HCT116 (cell line): Measurements from ENCODE around the gene ARID1A.

Source experiments
- CTCF ChIP-seq, 3 experiments: fragments of 200-600 bp in 1 of 3; sonication (generic) in 1 of 3; IDR thresholded peaks in 2 of 3; conservative IDR thresholded peaks in 1 of 3; 2 replicates each; pipeline ENCODE4 v1.5.1; 2012 to 2017; ENCODE audit warnings: low read depth in 2 of 3, low read length in 2 of 3, antibody characterized with exemption in 1 of 3, borderline replicate concordance in 1 of 3, control low read depth in 1 of 3, mild to moderate bottlenecking in 1 of 3, mixed read lengths in 1 of 3, mixed run types in 1 of 3, moderate library complexity in 1 of 3; ENCODE audit not compliant: insufficient read depth in 1 of 3
- EZH2 ChIP-seq: fragments of 200-600 bp; sonication (generic); IDR thresholded peaks from 2 replicates; pipeline ENCODE4 v1.6.1; 2017; ENCODE audit warnings: antibody characterized with exemption, mixed run types
- MAX ChIP-seq: IDR thresholded peaks from 2 replicates; pipeline ENCODE4 v1.6.1; 2012
- POLR2A ChIP-seq: IDR thresholded peaks from 2 replicates; pipeline ENCODE4 v1.7.0; 2011; ENCODE audit warnings: borderline replicate concordance; ENCODE audit not compliant: insufficient read depth, insufficient read length; ENCODE audit errors: extremely low read depth
- POLR2AphosphoS5 ChIP-seq: IDR thresholded peaks from 2 replicates; pipeline ENCODE4 v1.6.1; 2011; ENCODE audit warnings: mild to moderate bottlenecking, low read depth, low read length, moderate library complexity
- RAD21 ChIP-seq: IDR thresholded peaks from 2 replicates; pipeline ENCODE4 v1.6.1; 2012; ENCODE audit warnings: low read depth, mild to moderate bottlenecking
- SIN3A ChIP-seq: IDR thresholded peaks from 2 replicates; pipeline ENCODE4 v1.6.1; 2012; ENCODE audit warnings: low read depth
- SP1 ChIP-seq: IDR thresholded peaks from 2 replicates; pipeline ENCODE4 v1.6.1; 2012; ENCODE audit warnings: low read depth
- SRF ChIP-seq: IDR thresholded peaks from 2 replicates; pipeline ENCODE4 v1.6.1; 2012; ENCODE audit warnings: low read depth
- ZBTB33 ChIP-seq: IDR thresholded peaks from 2 replicates; pipeline ENCODE4 v1.6.1; 2011; ENCODE audit warnings: mild to moderate bottlenecking, low read length, moderate library complexity; ENCODE audit not compliant: insufficient replicate concordance; ENCODE audit errors: extremely low read depth
- ZFX ChIP-seq: fragments of 450-650 bp; IDR thresholded peaks from 2 replicates; pipeline ENCODE4 v1.6.1; 2017

GRCh38 chr1:26797627-26798026 is 101.8 kb downstream of the ARID1A start:
- TF ChIP-seq POLR2A (no peak), CTCF (IDR thresholded peaks at IDR 0.05 in 2 of 3, conservative IDR thresholded peaks at IDR 0.05 in 1 of 3; ENCODE audit: borderline replicate concordance in 1 of 3, insufficient read depth in 1 of 3, low read depth in 2 of 3, low read length in 2 of 3) (no peak), ZFX (no peak), SRF (no peak), SP1 (no peak), MAX (no peak), EZH2 (no peak), POLR2AphosphoS5 (no peak), SIN3A (no peak), ZBTB33 (no peak), RAD21 (no peak)
